Caco-2 (cell line): ENCODE data around the gene CEP170B. TPM values are rescaled to one million over a fixed set of nuclear protein-coding genes. Genes with fewer than 3 reads are reported as not detected.

ENCODE experiments used
- BruUV-seq: library from RNA; stranded (reverse); fragments of 400-500 nt; replicated peaks from 2 replicates; lab custom pipeline; 2021; lab: Mats Ljungman, UMichigan
- CTCF ChIA-PET: fragments of 300-600 bp; sonication (Branson Sonifier 250); formaldehyde crosslinking; loops from one replicate; lab custom pipeline; 2022; ENCODE audit warnings: antibody characterized with exemption; lab: Charles Lee
- POLR2A ChIA-PET: fragments of 300-600 bp; sonication (Branson Sonifier 250); formaldehyde crosslinking; loops from one replicate; lab custom pipeline; 2022; ENCODE audit warnings: antibody characterized with exemption; lab: Charles Lee
- DNase-seq, 2 experiments: peaks; one replicate each; pipeline versions ENCODE4 v3.0.0 to v3.0.0-alpha.2; 2020 to 2022
- H3K27me3 ChIP-seq: replicated peaks from 2 replicates; pipeline ENCODE4 v1.6.0; 2011; ENCODE audit warnings: low read length; ENCODE audit not compliant: control insufficient read depth, insufficient read depth
- H3K36me3 ChIP-seq: 2 replicates; pipeline ENCODE4 v1.5.1; 2011; ENCODE audit warnings: low read length; ENCODE audit not compliant: control insufficient read depth, insufficient read depth
- H3K4me1 ChIP-seq: fragments of 250-450 bp; sonication (Bioruptor Pico); 2 replicates; pipeline ENCODE4 v1.5.1; 2020; ENCODE audit warnings: mild to moderate bottlenecking
- H3K4me3 ChIP-seq: 2 replicates; pipeline ENCODE4 v1.5.1; 2011; ENCODE audit warnings: low read depth, mild to moderate bottlenecking, control low read depth, low read length
- H3K9me3 ChIP-seq: fragments of 250-450 bp; sonication (Bioruptor Pico); 2 replicates; pipeline ENCODE4 v1.5.1; 2020; ENCODE audit warnings: mild to moderate bottlenecking, moderate library complexity
- H3K27ac Mint-ChIP-seq: one replicate; pipeline ENCODE4 v1.8.0; 2022; ENCODE audit warnings: mixed read lengths; ENCODE audit not compliant: unreplicated experiment
- H3K27me3 Mint-ChIP-seq: one replicate; pipeline ENCODE4 v1.8.0; 2022; ENCODE audit warnings: mixed read lengths; ENCODE audit not compliant: insufficient read depth, unreplicated experiment
- H3K36me3 Mint-ChIP-seq: one replicate; pipeline ENCODE4 v1.8.0; 2022; ENCODE audit warnings: mild to moderate bottlenecking, mixed read lengths; ENCODE audit not compliant: insufficient read depth, unreplicated experiment
- H3K4me1 Mint-ChIP-seq: one replicate; pipeline ENCODE4 v1.8.0; 2022; ENCODE audit warnings: low read depth, mixed read lengths; ENCODE audit not compliant: unreplicated experiment
- H3K4me3 Mint-ChIP-seq: one replicate; pipeline ENCODE4 v1.8.0; 2022; ENCODE audit warnings: mild to moderate bottlenecking, moderate library complexity, mixed read lengths; ENCODE audit not compliant: unreplicated experiment
- H3K9me3 Mint-ChIP-seq: one replicate; pipeline ENCODE4 v1.8.0; 2022; ENCODE audit warnings: mixed read lengths; ENCODE audit not compliant: unreplicated experiment
- CTCF ChIP-seq, 2 experiments: fragments of 200-600 bp in 1 of 2; IDR thresholded peaks; 1 replicate in 1 of 2; 2 replicates in 1 of 2; pipeline versions ENCODE4 v1.5.1 to v1.8.0; 2011 to 2022; ENCODE audit warnings: antibody characterized with exemption in 1 of 2, control low read depth in 1 of 2, inconsistent platforms in 1 of 2, low read depth in 1 of 2, low read length in 1 of 2, mild to moderate bottlenecking in 1 of 2, moderate library complexity in 1 of 2; ENCODE audit not compliant: insufficient read depth in 1 of 2, severe bottlenecking in 1 of 2, unreplicated experiment in 1 of 2
- intact Hi-C: fragments of 100-400 bp; cut with micrococcal nuclease; formaldehyde crosslinking; loops from one replicate; pipeline ENCODE4 v1.10.0; 2022; ENCODE audit not compliant: unreplicated experiment
- total RNA-seq: library from RNA; stranded (reverse); gene quantifications from 2 replicates; pipeline ENCODE4 v1.2.3, GENCODE V29; 2022

The CEP170B gene
- total RNA-seq, 1 experiment from 2014 or later: 31.6 TPM

GRCh38 chr14:104852280-104852663 lies 12.8 kb upstream of the CEP170B start:
- no peak for TF ChIP-seq CTCF (IDR thresholded peaks at IDR 0.05; ENCODE audit: insufficient read depth in 1 of 2, low read depth in 1 of 2, low read length in 1 of 2, severe bottlenecking in 1 of 2, unreplicated experiment in 1 of 2)
- ChIA-PET CTCF (no interaction called here), POLR2A (no interaction called here)
- H3K36me3 Mint-ChIP-seq: no peaks in the 10 kb centered on the region
- H3K27me3 Mint-ChIP-seq: peaks cover 3% of the 10 kb centered on the region
- no TSS peak for BruUV-seq
- Histone ChIP-seq H3K9me3 (no peaks in the 10 kb centered on the region), H3K27me3 (no peaks in the 10 kb centered on the region), H3K4me3 (no peak overlapping the region), H3K4me1 (no peaks in the 10 kb centered on the region), H3K36me3 (no peaks in the 10 kb centered on the region)
- H3K27ac Mint-ChIP-seq: no peak overlapping the region
- no peaks in the 10 kb centered on the region for H3K9me3 Mint-ChIP-seq
- H3K4me1 Mint-ChIP-seq: no peaks in the 10 kb centered on the region
- no peak overlapping the region for H3K4me3 Mint-ChIP-seq
- DNase-seq: no peak
- intact Hi-C loops: no loop called here

- no peak for TF ChIP-seq CTCF (IDR thresholded peaks at IDR 0.05; ENCODE audit: insufficient read depth in 1 of 2, low read depth in 1 of 2, low read length in 1 of 2, severe bottlenecking in 1 of 2, unreplicated experiment in 1 of 2)
- Mint-ChIP-seq H3K27me3 (peaks cover 3% of the 10 kb centered on the region), H3K36me3 (no peaks in the 10 kb centered on the region), H3K27ac (no peak overlapping the region), H3K4me1 (no peaks in the 10 kb centered on the region), H3K9me3 (no peaks in the 10 kb centered on the region), H3K4me3 (no peak overlapping the region)
- DNase-seq: no peak
- Histone ChIP-seq H3K27me3 (no peaks in the 10 kb centered on the region), H3K9me3 (no peaks in the 10 kb centered on the region), H3K4me1 (no peaks in the 10 kb centered on the region), H3K36me3 (no peaks in the 10 kb centered on the region), H3K4me3 (no peak overlapping the region)
- ChIA-PET CTCF (no interaction called here), POLR2A (no interaction called here)
- no TSS peak for BruUV-seq
- intact Hi-C loops: no loop called here
Observed at GRCh38 chr14:104855532-104856090, 9.5 kb upstream of the CEP170B start.

- Histone ChIP-seq H3K4me3 (no peak overlapping the region), H3K4me1 (no peaks in the 10 kb centered on the region), H3K27me3 (no peaks in the 10 kb centered on the region), H3K9me3 (no peaks in the 10 kb centered on the region), H3K36me3 (no peaks in the 10 kb centered on the region)
- DNase-seq: no peak
- POLR2A ChIA-PET: no interaction called here
- no peak overlapping the region for H3K27ac Mint-ChIP-seq
- H3K9me3 Mint-ChIP-seq: no peaks in the 10 kb centered on the region
- no peak overlapping the region for H3K4me3 Mint-ChIP-seq
- H3K36me3 Mint-ChIP-seq: no peaks in the 10 kb centered on the region
- no peak for TF ChIP-seq CTCF (IDR thresholded peaks at IDR 0.05; ENCODE audit: insufficient read depth in 1 of 2, low read depth in 1 of 2, low read length in 1 of 2, severe bottlenecking in 1 of 2, unreplicated experiment in 1 of 2)
- peaks cover 3% of the 10 kb centered on the region for H3K27me3 Mint-ChIP-seq
- no peaks in the 10 kb centered on the region for H3K4me1 Mint-ChIP-seq
- intact Hi-C loops: no loop called here
- CTCF ChIA-PET: interaction anchor here (0.6 to 1.2 kb wide), 2 partner anchors 14 to 28 kb away, joined by 3 to 4 read pairs; no protein-coding TSS in a partner anchor
- no TSS peak for BruUV-seq
Observed at GRCh38 chr14:104856157-104856868, 8.8 kb upstream of the CEP170B start.
